GM19468 (cell line): ENCODE measurements around the gene TMC8.

Experiments
- ATAC-seq: cut with Tn5 transposase; IDR thresholded peaks from one replicate; pipeline ENCODE4 v1.9.1; 2021; ENCODE audit warnings: mild to moderate bottlenecking, moderate library complexity, moderate number of reproducible peaks; ENCODE audit not compliant: unreplicated experiment; ENCODE audit errors: extremely low read depth

Gene TMC8

GRCh38 chr17:78174870-78175642, 44.5 kb downstream of the TMC8 start:
- no peak for ATAC-seq

- ATAC-seq: no peak
These were observed 45.0 kb downstream of the TMC8 start for GRCh38 chr17:78175643-78175981.

- peak; percentile 24 for ATAC-seq
These were observed 46.0 kb downstream of the TMC8 start for GRCh38 chr17:78176548-78177025.

DNA sequence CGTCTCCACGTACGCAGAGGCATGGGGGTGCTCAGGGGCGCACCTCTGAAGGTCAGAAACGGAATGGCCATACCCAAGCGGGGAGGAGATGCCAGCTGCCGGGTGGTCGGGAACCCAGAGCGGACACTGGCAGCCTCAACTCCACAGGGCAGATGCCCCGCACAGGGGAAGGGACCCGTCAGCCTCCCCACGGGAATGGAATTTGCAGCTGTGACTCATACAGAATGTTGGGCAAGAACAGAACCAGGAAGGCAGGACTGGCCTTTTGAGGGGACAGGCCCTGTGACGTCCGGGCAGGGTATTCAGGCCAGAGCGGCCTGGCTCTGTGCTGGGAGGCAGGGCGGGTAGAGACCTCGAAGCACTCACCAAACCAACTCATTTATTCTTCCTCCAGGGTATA, 48.8 kb downstream of the TMC8 start:
- no peak for ATAC-seq

DNA sequence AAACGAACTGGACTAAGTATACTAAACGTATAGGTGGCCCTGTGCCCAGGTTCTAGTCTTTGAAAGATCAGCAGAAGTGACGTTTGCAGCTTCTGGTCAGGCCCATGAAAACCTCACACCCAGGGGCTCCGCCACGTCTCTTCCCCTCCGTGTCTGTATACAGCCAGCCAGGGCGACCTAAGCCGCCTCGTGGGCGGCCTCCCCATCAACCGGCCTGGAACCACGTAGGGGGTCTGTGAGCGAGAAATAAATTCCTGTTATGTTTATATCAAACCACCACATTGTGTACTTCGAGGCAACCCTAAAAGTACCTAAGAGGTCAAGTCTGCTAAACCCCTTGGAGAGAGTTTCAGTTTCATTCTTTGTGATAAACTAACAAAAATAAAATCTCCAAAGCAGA, 49.5 kb downstream of the TMC8 start:
- no peak for ATAC-seq

- ATAC-seq: no peak
These were observed 49.9 kb downstream of the TMC8 start for GRCh38 chr17:78180508-78180907.

- no peak for ATAC-seq
These were observed 51.9 kb downstream of the TMC8 start for GRCh38 chr17:78182504-78182903.

DNA sequence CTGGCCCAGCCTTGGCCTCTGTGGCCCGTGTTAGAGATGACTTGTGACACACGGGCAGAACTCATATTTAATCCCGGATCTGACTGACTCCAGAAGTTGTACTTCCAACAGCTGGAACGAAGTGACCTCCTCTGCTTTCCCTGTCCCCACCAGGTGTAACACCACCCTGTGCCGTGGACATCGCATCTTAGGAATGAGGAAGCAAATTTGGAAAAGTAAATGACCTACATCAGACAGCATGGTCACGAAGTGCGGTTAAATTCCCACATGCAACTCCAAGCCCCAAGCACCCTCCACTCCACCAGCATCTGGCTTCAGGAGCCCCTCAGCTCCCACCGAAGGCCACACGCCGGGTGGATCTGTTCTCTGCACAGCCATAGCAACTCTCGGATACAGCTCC, 53.3 kb downstream of the TMC8 start:
- no peak for ATAC-seq

- ATAC-seq: no peak
These were observed 53.8 kb downstream of the TMC8 start for GRCh38 chr17:78184351-78184750.

DNA sequence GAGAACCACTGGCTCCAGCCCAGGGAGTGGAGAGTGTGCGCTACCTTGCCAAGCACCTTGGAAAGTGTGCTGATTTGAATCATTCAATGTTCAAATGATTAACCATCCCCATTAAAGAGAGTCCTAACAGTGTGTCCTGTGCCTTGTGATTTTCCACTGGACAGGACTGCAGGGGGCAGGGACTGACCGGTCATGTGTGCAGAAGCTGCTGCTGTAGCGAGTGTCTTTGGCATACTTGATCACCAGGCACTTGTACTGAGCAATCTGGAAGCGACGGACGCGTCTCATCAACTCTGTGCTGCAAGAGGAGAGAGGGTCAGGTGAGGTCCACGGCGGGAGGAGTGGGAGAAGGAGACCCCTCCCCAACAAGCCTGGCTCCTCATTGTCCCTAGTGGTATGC, 54.3 kb downstream of the TMC8 start:
- no peak for ATAC-seq

DNA sequence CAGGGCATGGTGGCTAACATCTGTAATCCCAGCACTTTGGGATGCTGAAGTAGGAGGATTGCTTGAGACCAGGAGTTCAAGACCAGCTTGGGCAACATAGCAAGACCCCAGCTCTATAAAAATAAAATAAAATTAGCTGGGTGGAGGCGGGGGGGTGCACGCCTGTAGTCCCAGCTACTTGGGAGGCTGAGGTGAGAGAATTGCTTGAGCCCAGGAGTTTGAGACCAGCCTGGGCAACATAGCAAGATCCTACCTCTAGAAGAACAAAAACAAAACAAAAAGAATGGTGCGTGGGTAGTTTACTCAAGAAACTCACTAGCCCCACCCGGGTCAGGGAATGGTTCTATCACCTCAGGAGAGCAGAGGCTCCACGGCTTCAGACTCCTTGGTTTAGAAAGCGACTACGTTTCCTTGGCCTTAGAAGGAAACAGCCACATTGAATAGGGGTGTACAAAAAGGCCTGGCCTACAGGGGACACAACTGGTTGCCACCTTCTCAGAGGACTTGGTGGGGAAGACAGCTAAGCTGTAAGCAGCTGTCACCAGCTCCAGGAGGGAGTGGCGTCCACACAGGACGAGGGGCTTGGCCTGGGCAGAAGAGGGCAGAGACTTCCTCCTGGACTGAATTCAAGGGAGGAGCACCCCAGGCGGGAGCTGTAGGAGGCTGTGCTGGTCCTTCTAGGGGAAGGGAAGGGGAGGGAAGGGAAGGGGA, 55.6 kb downstream of the TMC8 start:
- ATAC-seq: no peak

DNA sequence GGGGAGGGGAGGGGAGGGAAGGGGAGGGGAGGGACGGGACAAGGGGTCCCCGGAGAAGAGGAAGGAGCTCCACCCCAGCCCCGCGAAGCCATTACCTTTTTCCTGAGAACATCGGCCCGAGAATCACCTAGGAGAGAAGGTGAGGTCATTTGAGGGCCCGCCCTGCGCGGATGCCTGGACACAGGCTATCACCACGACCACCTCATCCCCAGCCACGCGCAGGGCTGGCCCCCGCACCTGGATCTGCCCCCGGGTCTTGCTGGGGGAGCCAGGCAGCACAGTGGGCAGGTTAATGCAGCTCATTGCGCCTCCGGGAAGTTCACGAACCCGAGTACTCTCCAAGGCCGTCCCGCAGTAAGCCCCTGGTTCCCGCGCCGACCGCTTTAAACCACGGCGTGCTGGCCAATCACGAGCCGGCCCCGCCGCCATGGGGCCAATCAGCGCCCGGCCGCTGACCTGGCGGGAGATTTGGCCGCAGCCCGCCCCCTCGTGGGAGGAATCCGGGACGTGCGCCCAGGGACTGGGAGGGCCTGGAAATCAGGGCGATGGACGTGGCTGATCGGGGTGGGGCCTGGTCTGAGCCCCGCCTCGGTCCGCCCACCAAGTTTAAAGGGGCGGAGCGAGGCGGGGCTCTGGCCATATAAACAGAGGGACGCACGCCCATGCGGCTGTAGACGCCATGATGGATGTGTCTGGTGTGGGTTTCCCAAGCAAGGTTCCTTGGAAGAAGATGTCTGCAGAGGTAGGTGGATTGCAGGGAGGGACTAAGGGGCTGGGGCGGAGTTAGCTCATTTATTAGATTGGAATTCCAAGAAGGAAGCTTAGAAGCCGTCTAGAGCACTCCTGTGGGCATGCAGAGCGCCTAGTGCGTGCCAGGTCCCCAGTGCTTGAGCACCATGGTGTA, 56.4 kb downstream of the TMC8 start, which contains the start of the genes AFMID and TK1:
Gene AFMID (plus strand): TSS at position 671 of the 904 bp plus-strand sequence. CDS start 9 bp downstream, at position 680.
Gene TK1 (minus strand): TSS at position 361 of the 904 bp plus-strand sequence. CDS start 58 bp downstream, at position 303.
- peak; percentile 85 for ATAC-seq
